GM21737 (cell line): ENCODE results near the gene TP53INP2.
"Not testable (repeated sequence)": the region's sequence is repeated elsewhere in the genome, so short reads cannot be mapped to it uniquely, and the experiment has no call there.

ENCODE experiments used
- ATAC-seq: cut with Tn5 transposase; IDR thresholded peaks from one replicate; pipeline ENCODE4 v1.9.1; 2021; ENCODE audit warnings: mild to moderate bottlenecking, moderate library complexity; ENCODE audit not compliant: unreplicated experiment

TP53INP2 gene

GRCh38 chr20:34705397-34706301, 1.5 kb downstream of the TP53INP2 start:
- ATAC-seq: no peak

- no peak for ATAC-seq
Observed at GRCh38 chr20:34706302-34706875, 2.2 kb downstream of the TP53INP2 start.

DNA sequence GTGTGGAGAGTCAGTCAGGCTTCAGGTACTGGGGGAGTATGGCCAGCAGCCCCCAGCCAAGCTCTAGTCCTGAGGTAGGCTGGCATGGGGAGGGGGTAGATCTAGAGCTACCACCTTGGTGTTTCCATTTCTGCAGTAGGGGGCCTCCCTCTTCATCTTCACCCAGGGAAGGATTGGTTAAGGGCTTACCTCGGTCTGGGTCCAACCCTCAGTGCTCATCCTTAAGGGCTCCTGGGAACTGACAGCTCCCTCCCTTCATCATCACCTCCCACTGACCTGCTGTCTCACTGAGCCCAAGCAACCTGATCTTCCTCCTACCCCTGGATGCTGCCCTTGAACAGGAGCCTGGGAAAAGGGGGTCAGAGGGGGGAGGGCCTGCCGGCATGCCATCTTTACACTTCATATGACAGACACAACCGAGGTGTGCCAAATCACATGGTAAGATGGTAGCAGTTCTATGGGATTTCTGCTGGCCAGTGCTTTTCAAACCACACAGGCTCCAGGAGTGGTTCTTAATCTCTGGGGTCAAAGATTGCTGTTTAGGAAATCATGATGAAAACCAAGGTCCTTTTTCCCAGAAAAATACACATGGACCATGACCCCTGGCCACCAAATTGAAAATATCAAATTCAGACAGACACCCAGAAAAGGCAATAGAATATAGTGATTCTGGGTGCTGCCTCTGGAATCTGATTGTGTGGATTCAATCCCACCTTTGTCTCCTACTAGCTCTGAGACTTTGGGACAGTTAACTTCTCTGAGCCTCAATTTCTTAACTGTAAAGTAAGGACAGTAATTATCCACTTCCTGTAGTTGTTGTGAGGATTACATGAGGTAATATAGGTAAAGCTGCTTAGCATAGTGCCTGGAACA, 3.0 kb downstream of the TP53INP2 start:
- ATAC-seq: no peak

DNA sequence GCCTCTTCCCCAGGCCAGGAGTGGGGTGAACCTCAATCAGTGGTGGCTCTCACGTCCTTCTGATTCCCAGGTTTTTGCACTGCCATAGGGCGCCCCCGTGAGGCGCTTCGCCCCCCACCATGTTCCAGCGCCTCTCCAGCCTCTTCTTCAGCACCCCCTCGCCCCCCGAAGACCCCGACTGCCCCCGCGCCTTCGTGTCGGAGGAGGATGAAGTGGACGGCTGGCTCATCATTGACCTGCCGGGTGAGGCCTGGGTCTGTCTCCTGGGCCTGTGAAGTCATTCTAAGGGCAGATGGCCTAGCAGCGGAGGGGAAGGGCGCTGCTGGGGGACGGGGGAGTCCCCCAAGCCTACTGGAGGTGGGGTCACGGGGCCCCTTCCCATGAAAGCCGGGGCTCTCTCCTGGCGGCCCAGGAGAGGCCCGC, 4.5 kb downstream of the TP53INP2 start:
- ATAC-seq: peak; percentile 5

DNA sequence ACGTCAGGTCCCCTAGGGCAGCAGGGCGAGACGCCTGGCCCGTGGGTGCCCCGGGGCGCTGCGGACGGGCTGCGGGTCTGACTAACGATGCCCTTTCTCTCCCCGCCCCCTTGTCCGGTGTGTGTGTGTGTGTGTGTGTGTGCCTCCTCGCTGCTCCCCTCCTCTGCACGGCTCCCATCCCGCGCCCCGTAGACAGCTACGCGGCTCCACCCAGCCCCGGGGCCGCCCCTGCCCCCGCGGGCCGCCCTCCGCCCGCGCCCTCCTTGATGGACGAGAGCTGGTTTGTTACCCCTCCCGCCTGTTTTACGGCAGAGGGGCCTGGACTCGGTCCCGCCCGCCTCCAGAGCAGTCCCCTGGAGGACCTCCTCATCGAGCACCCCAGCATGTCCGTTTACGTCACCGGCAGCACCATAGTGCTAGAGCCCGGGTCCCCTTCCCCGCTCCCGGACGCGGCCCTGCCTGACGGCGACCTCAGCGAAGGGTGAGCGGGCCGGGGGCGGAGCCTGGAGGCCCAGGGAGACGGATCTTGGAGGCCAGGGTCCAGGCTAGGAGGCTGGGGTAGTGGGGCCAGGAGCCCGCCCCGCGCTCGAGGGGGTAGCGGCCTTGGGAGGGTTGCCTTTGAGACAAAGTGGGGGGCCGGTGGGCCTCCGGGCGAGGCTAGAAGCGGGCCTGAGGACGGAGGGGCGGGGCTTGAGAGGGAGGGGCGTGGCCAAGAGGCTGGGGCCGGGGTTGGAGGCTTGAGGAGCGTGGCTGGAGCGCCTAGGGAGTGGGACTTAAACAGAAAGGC, 5.1 kb downstream of the TP53INP2 start:
- ATAC-seq: peak; percentile 42

DNA sequence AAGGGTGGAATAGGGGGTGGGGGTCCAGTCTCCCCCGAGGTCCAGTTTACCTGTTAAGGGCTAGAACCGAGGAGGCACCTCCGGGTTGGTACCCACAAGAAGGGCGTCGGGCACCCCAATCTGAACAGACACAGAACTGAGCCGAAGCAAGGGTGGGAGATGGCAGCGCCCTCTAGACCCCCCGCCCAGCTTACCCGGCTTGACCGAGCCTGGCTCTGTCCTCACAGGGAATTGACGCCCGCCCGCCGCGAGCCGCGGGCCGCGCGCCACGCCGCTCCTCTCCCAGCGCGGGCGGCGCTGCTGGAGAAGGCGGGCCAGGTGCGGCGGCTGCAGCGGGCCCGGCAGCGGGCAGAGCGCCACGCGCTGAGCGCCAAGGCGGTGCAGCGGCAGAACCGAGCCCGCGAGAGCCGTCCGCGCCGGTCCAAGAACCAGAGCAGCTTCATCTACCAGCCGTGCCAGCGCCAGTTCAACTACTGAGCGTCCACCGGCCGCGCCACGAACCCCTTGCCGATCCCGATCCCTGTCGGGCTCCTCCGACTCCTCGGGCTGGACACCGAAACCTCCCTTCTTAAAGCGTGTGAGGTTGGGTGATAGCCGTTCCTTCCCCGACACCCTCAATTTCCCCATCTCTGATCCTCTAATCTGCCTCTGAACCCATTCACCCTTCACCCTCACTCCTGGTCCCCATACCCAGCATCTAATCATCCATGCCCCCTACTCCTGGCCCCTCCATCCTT, 5.9 kb downstream of the TP53INP2 start:
- ATAC-seq: peak; percentile 32

DNA sequence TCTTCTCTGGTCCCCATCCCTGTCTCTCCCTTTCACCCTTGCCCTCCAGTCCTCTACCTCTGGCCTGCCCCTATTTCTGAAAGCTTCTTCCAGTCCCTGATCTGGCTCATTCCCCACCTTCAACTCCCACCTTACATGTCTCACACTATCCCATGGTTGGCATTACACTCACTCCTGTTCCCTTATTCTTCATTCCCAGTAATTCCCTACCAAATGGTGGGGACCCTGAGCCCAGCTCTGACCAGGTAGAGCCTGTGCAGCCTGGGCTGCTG, 6.4 kb downstream of the TP53INP2 start:
- ATAC-seq: no peak

DNA sequence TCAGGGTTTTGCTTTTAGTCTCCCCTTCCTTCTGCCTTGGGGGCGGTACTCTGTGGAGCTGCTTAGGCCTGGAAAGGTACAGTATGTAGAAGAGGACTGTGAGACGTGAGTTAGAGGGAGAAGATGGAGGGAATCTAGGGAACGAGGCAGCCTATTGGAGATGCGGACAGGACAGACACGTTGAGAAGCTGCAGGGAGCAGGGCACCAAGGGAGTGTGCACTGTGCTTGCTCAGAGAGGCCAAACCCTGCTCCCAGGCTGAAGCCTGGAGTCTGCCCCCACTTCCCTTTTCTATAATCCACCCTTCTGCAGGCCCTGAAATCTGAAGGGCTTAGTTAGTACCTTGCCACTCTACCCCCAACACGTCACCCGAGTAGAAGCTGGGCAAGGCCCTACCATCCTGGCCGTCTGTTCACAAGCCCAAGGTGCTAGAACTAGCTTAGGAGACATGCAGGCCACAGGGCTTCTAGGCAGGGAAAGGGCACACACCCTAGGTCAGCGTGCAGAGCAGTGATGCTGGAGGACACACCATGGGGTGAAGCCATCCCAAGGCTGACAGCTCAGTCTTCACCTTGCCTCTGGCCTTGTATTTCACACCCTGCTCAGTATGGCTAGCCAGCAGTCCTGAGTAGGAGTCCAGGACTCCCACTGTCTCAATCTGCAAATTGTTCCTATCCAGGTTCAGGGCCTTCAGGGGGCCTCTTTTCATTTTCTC, 6.9 kb downstream of the TP53INP2 start:
- no peak for ATAC-seq

DNA sequence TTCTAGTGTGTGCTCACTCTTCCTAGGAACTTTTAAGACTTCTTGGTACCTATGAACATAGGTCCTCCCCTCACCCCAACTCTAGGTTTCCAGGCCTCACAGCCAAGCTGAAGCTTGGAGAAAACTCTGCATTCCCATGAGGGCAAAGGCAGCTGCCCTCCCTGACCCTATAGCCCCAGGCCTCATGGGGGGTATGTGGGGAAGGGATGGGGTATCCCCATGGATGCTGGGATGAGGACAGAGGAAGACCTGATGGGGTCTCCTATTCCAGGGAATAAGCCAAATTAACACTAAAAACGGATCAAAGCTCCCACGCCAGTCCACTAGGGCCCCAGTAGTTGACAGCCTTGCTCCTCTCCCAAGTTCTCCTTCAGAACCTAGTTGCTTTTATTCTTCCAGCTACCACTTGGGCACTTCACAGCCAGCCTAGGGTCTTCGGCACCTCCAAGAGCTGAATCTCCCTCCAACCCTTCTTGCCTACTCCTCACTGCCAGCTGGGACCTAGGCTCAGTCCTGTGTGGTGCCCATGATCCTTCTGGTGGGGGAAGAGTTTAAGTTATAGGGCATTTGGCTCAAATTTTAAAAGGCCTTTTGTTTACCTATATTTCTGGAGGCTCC, 7.8 kb downstream of the TP53INP2 start:
- no peak for ATAC-seq

DNA sequence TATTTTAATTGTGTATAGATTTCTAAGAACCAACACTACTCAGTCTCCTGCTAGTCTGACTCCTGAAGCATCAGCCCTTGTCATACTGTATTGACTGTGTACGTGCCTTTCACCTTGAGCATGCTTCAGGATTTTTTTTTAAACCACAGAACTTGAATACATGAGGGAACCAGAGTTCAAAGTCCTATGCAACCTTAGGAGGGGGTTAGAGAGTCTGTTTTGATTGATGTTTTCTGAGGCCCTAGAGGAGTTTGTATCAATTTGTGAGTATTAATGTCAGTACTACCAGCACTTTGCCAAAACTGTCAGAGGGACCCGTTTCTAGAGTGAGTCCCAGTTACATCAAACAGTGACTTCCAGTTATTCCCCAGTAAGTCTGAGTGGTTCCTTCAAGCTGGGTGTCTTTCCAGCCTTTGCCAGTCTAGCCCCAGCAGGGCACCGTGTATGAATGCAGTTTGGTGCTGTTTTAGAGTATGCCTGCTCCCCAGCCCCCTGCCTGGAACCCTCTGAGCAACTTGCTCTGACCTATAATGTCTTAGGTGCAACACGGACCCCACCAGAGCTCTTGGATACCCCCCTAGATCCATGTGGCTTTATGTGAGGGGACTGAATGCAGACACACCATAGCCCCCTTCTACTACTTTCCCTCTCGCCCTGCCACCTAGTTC, 8.5 kb downstream of the TP53INP2 start:
- ATAC-seq: no peak

DNA sequence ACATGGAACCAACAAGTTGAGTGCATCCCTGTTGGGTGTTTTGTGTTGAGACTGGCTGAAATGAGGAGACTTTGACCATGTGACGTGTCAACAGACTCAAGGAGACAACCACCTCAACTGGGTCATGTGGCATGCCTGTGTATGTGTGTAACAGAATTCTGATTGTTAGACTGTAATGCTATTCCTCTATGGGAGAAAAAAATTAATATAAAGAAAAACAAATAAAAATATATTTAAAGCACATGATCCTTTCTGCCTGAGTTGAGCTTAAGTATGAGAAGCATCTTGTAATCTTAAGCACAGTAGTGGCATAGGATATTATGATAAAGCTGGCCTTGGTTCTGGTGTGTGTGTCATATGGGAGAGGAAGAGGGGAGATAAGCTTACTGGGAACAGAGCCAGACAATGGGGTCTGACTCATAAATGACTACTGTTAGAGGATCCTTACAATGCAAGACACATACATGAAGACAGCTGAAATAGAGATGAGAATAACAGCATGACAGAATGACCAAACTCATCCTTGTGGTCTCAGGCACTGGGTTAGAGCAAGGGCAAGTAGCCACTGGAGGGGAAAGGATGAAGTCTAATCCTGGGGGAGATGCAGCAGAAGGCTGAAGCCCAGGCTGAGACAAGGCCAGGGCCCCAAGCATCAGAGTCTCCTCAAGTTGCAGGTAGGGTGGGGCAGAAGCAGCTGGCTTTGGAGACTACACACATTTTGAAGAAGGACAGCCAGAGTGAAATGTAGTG, 9.2 kb downstream of the TP53INP2 start:
- no peak for ATAC-seq

GRCh38 chr20:34713944-34714515, 9.9 kb downstream of the TP53INP2 start:
- not testable (repeated sequence) for ATAC-seq

DNA sequence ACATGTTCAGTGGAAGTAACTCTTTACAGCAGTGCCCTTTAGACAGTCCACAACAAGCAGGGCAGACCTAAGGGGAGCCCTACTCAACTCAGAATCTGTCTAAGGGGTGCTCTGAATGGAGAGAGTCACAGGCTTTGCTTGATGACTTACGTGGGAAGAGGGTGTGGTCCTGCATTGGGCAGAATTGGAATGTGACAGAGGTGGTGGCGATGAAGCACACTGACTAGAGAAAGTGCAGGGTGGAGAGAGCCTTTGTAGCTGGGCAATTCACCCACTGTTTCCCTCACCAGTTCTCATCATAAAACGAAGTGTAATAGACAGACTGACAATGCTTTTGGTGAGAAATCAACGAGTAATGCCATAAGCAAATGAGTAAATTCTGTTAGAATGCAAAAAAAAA, 11.2 kb downstream of the TP53INP2 start:
- ATAC-seq: no peak

DNA sequence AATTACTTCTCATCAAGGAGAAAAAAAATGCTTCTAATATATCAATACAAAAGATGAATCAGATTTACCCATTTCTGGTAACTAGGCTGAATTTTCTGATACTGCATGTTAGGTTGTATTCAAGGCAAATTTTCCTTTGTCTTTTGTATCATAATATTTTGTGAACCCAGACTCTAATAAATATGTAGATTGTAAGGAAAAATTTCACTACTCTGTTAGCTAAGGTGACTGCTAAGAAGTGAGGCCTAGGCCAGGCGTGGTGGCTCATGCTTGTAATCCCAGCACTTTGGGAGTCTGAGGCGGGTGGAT, 12.7 kb downstream of the TP53INP2 start:
- ATAC-seq: no peak

DNA sequence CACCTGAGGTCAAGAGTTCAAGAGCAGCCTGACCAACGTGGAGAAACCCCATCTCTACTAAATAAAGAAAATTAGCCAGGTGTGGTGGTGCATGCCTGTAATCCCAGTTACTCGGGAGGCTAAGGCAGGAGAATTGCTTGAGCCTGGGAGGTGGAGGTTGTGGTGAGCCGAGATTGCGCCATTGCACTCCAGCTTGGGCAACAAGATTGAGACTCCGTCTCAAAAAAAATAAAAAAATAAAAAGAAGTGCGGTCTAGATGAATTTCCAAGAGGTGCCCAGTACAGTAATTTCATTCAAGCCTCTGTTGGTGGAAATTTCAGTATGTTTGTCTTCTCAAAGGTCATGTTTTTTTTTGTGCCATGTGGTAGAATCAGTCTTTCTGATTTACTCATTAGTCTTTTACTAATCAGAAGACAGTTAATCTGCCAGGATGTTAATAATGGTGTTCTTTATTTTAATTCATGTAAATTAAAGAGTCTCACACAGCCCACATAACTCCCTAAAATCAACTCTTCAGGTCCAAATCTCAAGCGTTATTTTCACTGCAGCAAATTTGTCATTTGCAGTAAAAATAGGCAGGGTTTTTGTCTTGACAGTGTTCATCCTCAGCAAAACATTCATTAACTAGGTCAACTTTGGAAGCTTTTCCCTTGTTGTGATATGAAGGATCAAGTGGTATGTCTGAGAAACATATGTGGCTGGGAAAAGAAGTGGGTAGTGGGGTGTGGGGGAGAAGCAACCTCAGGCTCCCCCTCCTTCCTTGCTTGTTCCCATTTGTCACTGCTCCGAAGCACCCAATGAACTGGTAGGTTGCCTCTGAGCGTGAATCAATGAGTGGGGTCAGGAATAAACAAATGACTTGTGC, 13.3 kb downstream of the TP53INP2 start:
- no peak for ATAC-seq

DNA sequence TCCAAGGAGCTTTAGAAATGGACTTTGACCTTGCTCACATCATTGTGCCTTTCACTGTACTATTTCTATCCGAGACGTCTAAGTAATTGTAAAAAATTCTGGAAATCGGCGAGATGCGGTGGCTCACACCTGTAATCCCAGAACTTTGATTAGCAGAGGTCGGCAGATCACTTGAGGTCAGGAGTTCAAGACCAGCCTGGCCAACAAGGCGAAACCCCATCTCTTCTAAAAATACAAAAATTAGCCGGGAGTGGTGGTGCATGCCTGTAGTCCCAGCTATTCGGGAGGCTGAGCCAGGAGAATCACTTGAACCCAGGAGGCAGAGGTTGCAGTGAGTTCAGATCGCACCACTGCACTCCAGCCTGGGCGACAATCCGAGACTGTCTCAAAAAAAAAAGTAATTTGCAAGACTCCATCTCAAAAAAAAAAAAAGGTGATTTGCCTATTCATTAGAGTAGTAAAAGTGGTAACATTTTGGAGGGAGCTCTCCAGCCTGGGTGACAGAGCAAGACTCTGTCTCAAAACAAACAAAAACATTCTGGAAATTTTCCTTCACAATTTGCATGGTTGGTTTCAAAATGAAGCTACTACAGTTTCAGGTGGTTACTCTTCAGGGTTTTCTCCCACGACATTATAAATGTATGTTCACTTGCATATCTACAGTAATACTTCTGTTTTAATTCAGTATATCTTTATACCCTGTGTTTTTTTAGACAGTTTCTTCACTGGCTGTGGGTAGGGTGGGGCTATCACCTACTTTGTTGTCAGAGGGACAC, 15.3 kb downstream of the TP53INP2 start:
- ATAC-seq: peak; percentile 85
